ENCODE results near the gene DTNB.

Gene DTNB

DNA sequence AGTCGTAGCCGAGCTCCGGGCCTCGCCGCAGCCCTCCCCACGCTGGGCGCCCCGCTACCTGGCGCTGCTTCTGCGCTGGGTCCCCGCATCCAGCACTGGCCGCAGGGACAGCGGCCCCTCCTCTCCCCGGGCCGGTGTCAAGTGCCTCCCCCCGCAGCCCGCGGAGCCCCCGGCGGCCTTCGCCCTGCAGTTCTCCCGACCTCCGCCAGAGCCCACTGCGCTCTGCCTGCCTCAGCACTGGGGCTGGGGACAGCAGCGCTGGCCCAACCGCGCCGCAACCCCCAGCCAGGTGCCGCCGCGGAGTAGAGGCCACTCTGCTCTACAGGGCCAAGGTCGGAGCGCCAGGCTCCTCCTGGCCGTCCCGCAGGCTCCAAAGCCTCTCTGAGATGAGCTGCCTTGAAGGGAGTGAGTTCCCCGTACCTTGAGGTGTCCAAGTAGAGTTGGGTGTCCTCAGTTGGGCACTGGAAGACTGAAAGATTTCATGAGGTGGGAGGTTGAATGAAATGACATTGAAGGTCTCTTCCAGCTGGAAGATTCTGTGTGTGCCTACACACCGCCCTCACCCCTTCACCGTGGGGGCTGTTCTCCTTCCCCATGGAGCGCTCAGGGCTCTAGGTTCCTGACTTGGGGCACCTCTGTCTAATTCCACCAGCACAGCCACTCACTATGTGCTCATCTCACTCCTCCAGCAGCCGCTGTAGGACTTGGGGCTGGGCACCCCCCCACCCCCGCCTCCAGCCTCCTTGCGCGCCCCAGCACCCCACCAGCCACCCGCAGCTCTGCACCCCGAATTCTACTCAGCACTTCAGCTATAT lies 330.8 kb downstream of the DTNB start (continued):
- TF ChIP-seq, protein P1, sequence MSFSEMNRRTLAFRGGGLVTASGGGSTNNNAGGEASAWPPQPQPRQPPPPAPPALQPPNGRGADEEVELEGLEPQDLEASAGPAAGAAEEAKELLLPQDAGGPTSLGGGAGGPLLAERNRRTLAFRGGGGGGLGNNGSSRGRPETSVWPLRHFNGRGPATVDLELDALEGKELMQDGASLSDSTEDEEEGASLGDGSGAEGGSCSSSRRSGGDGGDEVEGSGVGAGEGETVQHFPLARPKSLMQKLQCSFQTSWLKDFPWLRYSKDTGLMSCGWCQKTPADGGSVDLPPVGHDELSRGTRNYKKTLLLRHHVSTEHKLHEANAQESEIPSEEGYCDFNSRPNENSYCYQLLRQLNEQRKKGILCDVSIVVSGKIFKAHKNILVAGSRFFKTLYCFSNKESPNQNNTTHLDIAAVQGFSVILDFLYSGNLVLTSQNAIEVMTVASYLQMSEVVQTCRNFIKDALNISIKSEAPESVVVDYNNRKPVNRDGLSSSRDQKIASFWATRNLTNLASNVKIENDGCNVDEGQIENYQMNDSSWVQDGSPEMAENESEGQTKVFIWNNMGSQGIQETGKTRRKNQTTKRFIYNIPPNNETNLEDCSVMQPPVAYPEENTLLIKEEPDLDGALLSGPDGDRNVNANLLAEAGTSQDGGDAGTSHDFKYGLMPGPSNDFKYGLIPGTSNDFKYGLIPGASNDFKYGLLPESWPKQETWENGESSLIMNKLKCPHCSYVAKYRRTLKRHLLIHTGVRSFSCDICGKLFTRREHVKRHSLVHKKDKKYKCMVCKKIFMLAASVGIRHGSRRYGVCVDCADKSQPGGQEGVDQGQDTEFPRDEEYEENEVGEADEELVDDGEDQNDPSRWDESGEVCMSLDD (tag by site-specific recombination; IDR thresholded peaks at IDR 0.05), result 0 out of 2 replicates have a peak, but pooled peaks have one; percentile 30
- TF ChIP-seq YY2 (tag by site-specific recombination; IDR thresholded peaks at IDR 0.05) (no peak), ZNF626 (tag by site-specific recombination; IDR thresholded peaks at IDR 0.05) (no peak), ZNF335 (tag by site-specific recombination; conservative IDR thresholded peaks at IDR 0.05) (peak; percentile 32; the same call in 1 of the 2 replicates), CTCF (tag by site-specific recombination; IDR thresholded peaks at IDR 0.05) (peak; percentile 95), ZNF792 (tag by site-specific recombination; IDR thresholded peaks at IDR 0.05) (no peak), ZFP69B (tag by site-specific recombination; IDR thresholded peaks at IDR 0.05) (0 out of 2 replicates have a peak, but pooled peaks have one; percentile 24), ZNF416 (tag by site-specific recombination; IDR thresholded peaks at IDR 0.05) (no peak), ZNF571 (tag by site-specific recombination; IDR thresholded peaks at IDR 0.05) (no peak), ZNF155 (tag by site-specific recombination; IDR thresholded peaks at IDR 0.05) (no peak), PRDM1 (tag by site-specific recombination; IDR thresholded peaks at IDR 0.05) (no peak), ZNF394 (tag by site-specific recombination; IDR thresholded peaks at IDR 0.05; ENCODE audit: borderline replicate concordance) (no peak), HOXD13 (CRISPR knock-in tag; IDR thresholded peaks at IDR 0.05; ENCODE audit: borderline replicate concordance) (no peak), ZNF692 (tag by site-specific recombination; IDR thresholded peaks at IDR 0.05) (0 out of 2 replicates have a peak, but pooled peaks have one; percentile 28), SP2 (tag by site-specific recombination; IDR thresholded peaks at IDR 0.05) (peak; percentile 38; the same call in 1 of the 2 replicates), ZNF16 (tag by site-specific recombination; IDR thresholded peaks at IDR 0.05; ENCODE audit: low read depth) (no peak), ZNF280D (tag by site-specific recombination; IDR thresholded peaks at IDR 0.05) (no peak), BCL11B (tag by site-specific recombination; IDR thresholded peaks at IDR 0.05; ENCODE audit: low read depth) (no peak), TRIM28 (IDR thresholded peaks at IDR 0.05; ENCODE audit: borderline replicate concordance, low read length) (no peak)
- TF ChIP-seq, protein P2, sequence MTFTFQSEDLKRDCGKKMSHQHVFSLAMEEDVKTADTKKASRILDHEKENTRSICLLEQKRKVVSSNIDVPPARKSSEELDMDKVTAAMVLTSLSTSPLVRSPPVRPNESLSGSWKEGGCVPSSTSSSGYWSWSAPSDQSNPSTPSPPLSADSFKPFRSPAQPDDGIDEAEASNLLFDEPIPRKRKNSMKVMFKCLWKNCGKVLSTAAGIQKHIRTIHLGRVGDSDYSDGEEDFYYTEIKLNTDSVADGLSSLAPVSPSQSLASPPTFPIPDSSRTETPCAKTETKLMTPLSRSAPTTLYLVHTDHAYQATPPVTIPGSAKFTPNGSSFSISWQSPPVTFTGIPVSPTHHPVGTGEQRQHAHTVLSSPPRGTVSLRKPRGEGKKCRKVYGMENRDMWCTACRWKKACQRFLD (tag by site-specific recombination; IDR thresholded peaks at IDR 0.05), result no peak
